H1 (cell line): ENCODE data around the gene KCNIP3.

Experiments used
- EGR1 ChIP-seq: IDR thresholded peaks from 2 replicates; pipeline ENCODE4 v1.6.1; 2011; ENCODE audit warnings: low read depth, low read length, borderline replicate concordance
- JUN ChIP-seq: IDR thresholded peaks from 2 replicates; pipeline ENCODE4 v1.6.1; 2011; ENCODE audit warnings: low read depth, mild to moderate bottlenecking, improper control_type of control experiment, low read length
- JUND ChIP-seq: IDR thresholded peaks from 2 replicates; pipeline ENCODE4 v1.6.1; 2011; ENCODE audit warnings: mild to moderate bottlenecking, improper control_type of control experiment, low read length
- KDM1A ChIP-seq: fragments of 200-600, 300-600 bp; sonication (generic); IDR thresholded peaks from 2 replicates; pipeline ENCODE4 v1.7.1; 2016; ENCODE audit warnings: mild to moderate bottlenecking, low read length, borderline replicate concordance
- POLR2A ChIP-seq, 2 experiments: IDR thresholded peaks; 1 replicate in 1 of 2; 2 replicates in 1 of 2; pipeline ENCODE4 v1.6.1; 2011; ENCODE audit warnings: low read depth in 2 of 2, low read length in 2 of 2, mild to moderate bottlenecking in 2 of 2; ENCODE audit errors: control extremely low read depth in 1 of 2
- TF ChIP-seq, protein P1 (sequence below): IDR thresholded peaks from 2 replicates; pipeline ENCODE4 v1.6.1; 2012; ENCODE audit warnings: inconsistent platforms
- TF ChIP-seq, protein P2 (sequence below): IDR thresholded peaks from 2 replicates; pipeline ENCODE4 v1.6.1; 2011; ENCODE audit warnings: low read depth, mild to moderate bottlenecking, low read length; ENCODE audit not compliant: insufficient read depth
- TF ChIP-seq, protein P3 (sequence below), 3 experiments: IDR thresholded peaks; 1 replicate in 2 of 3; 2 replicates in 1 of 3; pipeline versions ENCODE4 v1.5.1 to v1.6.1; 2011; ENCODE audit warnings: low read length in 3 of 3, mild to moderate bottlenecking in 3 of 3, inconsistent platforms in 2 of 3, low read depth in 1 of 3, moderate library complexity in 1 of 3; ENCODE audit not compliant: insufficient read depth in 1 of 3; ENCODE audit errors: control extremely low read depth in 1 of 3

DNA sequence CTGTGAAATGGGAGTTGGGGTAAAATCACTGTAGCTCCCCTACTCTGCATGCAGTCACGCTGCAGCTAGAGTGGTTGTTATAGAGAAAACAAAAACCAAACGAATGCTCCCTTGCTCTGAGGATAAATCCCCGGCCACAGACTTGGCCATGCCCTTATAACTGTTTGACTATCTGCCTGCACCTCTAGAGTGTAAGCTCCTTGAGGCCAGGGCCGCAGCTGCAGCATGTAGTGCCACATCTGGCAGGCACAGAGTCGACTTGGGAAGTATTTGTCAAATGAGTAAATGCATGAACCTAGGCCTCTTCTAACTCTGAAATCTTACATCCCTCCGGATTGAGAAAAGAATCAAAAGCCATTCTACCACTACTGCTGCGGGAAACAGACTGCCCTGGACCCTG, 35.9 kb downstream of the KCNIP3 start:
- TF ChIP-seq, protein P1, sequence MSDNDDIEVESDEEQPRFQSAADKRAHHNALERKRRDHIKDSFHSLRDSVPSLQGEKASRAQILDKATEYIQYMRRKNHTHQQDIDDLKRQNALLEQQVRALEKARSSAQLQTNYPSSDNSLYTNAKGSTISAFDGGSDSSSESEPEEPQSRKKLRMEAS: no peak
- TF ChIP-seq KDM1A (no peak), POLR2A (IDR thresholded peaks at IDR 0.05; ENCODE audit: control extremely low read depth in 1 of 2, low read depth in 2 of 2, low read length in 2 of 2) (no peak), JUN (no peak), EGR1 (no peak), JUND (no peak)
- TF ChIP-seq, protein P2, sequence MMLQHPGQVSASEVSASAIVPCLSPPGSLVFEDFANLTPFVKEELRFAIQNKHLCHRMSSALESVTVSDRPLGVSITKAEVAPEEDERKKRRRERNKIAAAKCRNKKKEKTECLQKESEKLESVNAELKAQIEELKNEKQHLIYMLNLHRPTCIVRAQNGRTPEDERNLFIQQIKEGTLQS: no peak
- TF ChIP-seq, protein P3, sequence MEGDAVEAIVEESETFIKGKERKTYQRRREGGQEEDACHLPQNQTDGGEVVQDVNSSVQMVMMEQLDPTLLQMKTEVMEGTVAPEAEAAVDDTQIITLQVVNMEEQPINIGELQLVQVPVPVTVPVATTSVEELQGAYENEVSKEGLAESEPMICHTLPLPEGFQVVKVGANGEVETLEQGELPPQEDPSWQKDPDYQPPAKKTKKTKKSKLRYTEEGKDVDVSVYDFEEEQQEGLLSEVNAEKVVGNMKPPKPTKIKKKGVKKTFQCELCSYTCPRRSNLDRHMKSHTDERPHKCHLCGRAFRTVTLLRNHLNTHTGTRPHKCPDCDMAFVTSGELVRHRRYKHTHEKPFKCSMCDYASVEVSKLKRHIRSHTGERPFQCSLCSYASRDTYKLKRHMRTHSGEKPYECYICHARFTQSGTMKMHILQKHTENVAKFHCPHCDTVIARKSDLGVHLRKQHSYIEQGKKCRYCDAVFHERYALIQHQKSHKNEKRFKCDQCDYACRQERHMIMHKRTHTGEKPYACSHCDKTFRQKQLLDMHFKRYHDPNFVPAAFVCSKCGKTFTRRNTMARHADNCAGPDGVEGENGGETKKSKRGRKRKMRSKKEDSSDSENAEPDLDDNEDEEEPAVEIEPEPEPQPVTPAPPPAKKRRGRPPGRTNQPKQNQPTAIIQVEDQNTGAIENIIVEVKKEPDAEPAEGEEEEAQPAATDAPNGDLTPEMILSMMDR (IDR thresholded peaks at IDR 0.05; ENCODE audit: control extremely low read depth in 1 of 3, insufficient read depth in 1 of 3, low read depth in 1 of 3, low read length in 3 of 3): no peak
